CD4-positive, alpha-beta T cell treated with Interleukin-4 for 1 hour (primary cell): ENCODE data around the gene NFIB.

Source experiments
- DNase-seq, 2 donors: peaks; one replicate each; pipeline ENCODE4 v3.0.0-alpha.2; 2020 to 2022

Gene NFIB

GRCh38 chr9:14179449-14179848 is 134.5 kb downstream of the NFIB start:
- DNase-seq, result no peak

GRCh38 chr9:14175778-14176177 is 138.2 kb downstream of the NFIB start:
- DNase-seq, result no peak

- no peak for DNase-seq
Observed at GRCh38 chr9:14173713-14174112, 140.2 kb downstream of the NFIB start.

- DNase-seq, result no peak
Observed at GRCh38 chr9:14170973-14171596, 142.9 kb downstream of the NFIB start.

- DNase-seq, result no peak
Observed at GRCh38 chr9:14170392-14170931, 143.5 kb downstream of the NFIB start.

- DNase-seq, result no peak
Observed at GRCh38 chr9:14168381-14168780, 145.6 kb downstream of the NFIB start.

DNA sequence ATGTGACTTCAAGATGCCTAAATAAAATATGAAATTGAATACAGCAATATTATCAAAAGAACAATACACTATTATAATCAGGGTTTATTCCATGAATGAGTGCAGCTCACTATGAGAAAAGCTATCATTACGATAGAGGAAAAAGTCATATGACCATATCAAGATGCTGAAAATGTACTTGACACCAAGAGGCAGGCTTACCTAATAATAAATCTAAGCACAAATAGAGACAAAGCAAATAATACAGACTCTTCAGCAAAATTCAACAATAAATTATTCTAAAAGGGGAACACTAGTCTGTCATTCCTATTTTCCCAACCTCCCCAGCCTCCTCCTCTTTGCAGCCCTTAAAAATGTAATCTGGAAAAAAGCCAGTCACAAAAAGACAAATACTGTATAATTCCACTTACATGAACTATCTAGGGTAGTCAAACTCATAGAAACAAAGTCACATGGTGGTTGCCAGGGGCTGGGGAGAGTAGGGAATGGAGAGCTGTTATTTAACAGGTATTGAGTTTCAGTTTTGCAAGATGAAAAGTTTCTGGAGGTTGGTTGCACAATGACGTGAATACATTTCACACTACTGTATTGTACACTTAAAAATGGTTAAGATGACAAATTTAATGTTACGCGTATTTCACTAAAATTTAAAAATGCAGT is 148.4 kb downstream of the NFIB start:
- DNase-seq, result no peak

DNA sequence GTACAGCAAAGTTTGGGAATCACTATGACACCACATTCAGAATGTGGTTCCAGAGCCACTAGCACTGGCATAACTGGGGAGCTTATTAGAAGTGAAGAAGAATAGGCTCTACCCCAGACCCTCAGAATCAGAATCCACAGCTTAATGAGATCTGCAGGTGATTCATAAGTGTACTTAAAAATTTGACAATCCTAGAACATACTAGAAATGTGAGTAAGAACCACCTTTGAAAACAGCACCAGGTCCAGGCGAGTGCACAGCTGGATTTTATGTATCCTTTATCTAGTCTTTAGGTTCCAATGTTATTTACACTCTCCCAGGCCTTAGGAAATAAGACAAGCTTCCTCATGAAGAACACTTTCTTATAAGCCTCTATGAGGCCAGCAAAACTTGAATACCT is 149.0 kb downstream of the NFIB start:
- DNase-seq, result no peak

DNA sequence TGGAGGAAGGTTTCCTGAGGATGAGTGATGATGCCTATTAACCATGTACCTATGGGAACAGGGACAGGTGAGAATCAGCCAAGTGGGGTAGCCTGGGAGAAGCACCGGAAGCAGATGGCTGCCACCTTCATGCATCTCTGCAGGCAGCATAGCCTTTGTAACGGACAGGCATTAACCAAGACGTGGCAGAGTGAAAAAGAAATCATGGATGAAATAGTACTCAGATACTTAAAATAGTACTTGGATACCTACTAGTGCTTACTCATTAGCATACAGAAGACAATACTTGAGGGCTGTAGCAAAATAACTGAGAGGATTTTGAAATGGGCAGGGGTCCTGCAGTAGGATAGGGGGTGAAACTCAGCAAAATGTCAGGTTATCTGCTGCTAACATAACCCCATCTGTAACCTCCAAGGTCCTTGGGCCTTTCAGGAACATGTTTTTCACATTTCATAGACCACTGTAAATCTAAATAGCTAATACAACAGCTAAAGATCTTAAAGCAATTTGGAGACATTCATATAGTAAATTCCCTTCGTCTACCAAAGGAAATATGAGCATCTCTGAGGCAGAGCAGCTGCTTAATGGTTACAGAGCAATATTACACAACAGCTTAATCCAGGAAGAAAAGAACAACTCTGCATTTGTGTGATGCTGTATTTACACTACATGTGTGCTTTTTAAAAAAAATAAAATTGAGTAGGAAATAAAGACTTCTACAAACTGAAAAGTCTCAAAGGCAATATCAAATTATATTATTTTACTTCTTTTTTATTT is 154.3 kb downstream of the NFIB start:
- no peak for DNase-seq

GRCh38 chr9:14158916-14159315 is 155.0 kb downstream of the NFIB start:
- no peak for DNase-seq

DNA sequence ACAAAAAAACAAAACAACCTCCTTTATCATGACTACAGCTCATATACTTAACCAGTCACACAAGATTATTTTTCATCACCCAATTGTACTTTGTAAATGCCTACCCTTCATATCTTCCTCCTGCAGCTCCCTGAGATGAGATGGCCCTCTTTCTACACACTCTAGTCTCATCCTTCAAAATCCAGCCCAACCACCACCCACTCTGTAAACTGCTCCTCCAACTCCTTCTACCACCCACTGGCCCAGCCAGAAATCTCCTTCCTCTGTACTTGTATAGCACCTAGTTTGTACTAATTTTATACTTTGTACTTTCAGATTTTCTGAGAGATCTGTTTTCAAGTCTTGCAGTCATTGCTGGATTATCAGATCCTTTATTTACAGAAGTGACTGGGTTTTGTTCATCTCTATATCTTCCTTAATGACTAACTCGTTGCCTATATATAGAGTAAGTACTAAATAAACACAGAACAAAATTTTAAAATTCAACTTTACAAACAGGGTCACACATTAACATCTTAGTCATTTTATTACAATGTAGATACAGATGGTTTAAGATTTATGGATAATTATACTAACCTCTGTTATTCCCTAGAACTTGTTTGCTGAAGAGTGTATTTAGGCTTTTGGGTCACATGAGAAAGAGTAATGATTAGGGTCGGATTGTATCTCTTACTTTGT is 155.7 kb downstream of the NFIB start:
- no peak for DNase-seq

- no peak for DNase-seq
Observed at GRCh38 chr9:14157191-14157590, 156.8 kb downstream of the NFIB start.

GRCh38 chr9:14156046-14156445 is 157.9 kb downstream of the NFIB start:
- DNase-seq, result no peak

- no peak for DNase-seq
Observed at GRCh38 chr9:14155237-14155636, 158.7 kb downstream of the NFIB start.

GRCh38 chr9:14153310-14153720 is 160.6 kb downstream of the NFIB start:
- no peak for DNase-seq

DNA sequence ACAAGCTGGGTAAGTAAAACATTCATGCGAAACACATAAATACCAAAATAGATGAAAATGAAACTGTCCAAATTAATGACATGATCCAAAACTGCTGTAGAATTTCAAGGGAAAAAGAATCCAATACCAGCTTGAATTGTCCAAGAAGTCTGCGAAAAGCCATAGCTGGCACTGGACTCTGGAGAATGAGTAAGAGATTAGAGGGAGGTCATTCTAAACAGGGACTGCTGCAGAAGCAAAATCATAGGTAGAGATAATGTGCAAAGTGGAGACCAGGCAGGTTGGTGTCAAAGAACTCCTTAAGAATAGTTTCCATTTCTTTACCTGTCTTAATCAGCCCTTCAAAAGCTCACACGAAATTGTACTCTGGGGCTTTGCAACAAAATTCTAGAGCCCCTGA is 162.5 kb downstream of the NFIB start:
- no peak for DNase-seq

DNA sequence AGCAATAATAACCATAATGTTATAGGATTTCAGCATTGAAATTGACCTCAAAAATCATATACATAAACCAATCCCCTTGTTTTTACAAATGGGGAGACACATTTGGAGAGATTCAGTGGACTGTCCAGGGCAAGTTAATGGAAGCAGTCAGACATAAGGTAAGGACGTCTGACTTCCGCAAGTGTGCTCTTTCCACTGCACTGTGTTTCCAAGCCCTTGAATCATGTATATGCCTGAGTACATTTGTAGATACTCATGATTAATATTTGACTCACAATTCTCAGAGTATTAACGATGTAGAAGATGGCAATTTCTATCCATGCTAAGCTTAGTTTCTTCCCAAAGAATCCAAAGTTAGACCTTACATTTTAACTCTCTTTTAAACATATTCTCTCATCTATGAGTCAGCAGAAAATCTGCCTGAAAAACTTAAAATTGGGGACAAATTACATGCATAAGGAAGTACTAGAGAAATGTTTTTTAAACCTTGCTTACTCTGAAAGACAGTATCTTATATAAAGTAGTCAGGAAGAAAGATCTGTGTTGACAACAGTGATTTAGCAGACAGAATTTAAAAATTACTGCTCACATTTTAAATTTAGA is 165.3 kb downstream of the NFIB start:
- no peak for DNase-seq

- DNase-seq, result no peak
Observed at GRCh38 chr9:14147738-14148137, 166.2 kb downstream of the NFIB start.

GRCh38 chr9:14146201-14146874 is 167.6 kb downstream of the NFIB start:
- no peak for DNase-seq

GRCh38 chr9:14144215-14144614 is 169.7 kb downstream of the NFIB start:
- no peak for DNase-seq

DNA sequence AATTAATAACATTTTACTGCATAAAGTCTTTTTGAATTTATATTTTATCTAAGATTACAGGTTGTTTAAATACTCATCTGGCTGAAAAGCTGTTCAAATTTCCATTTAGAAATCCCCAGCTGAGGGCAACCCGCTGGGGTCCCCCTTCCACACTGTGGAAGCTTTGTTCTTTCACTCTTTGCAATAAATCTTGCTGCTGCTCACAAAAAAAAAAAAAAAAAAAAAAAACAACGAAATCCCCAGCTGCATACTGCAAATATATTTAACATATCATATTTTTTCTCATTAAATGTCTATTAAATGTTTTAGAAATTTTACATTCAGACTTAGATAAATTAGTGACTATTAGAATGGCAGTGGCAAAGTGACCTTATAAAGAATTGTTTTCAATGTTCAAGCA is 172.2 kb downstream of the NFIB start:
- no peak for DNase-seq

DNA sequence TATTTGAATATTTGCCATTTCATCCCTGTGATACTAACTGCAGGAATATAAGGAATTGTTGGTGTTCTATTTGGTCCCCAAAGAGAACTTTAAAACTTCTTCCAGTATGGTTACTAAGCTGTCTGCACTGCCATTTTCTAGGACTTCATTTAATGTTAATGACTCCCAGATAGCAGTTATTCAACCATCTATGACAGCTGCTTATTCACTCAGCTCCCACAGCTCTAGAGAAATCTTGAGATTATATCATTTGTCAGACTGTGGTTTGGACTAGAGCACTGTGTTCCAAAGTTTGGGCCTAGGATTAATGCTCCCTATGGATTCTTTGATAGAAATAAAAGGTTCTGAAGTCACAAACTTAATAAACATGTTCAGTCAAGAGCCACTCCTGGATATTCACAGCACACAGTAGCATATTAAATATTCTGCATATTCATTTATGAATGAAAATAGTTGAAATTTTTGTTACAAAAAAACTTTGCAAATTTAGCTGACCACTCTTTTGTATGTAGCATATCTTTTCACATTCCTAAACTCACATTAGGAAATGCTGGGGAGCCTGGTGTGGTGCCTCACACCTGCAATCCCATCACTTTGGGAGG is 173.7 kb downstream of the NFIB start:
- no peak for DNase-seq
